ENCODE results near the gene IL1RAP.

Gene IL1RAP

DNA sequence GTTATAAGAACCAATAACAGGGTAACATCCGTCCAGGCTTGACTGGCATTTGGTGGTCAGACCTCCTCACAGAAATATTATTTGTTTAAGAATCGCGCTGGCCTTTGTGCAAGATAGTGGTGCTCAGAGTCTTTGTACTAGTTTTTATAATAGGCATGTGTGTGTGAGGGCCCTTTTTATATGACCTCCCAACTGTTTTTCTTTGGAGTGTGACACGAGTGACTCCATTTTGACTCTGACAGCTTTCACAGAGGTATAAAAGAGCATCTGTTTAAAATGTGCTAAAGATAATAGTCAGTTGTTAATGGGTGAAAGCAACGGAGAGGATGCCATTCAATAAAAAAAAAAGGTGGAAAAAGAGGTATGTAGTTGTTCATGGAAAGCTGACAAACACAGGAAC, 110.4 kb downstream of the IL1RAP start:
- 46 to 65% methylated on average over 4 of the region's 5 CpGs for WGBS, 2 experiments (ENCODE audit: insufficient coverage in 2 of 2)
- no peaks in the 10 kb centered on the region for H3K4me1 ChIP-seq (ENCODE audit: control insufficient read depth, insufficient read depth, low read length, poor library complexity, severe bottlenecking)
- no peak overlapping the region for H3K27ac ChIP-seq (ENCODE audit: low read depth, low read length, severe bottlenecking)

DNA sequence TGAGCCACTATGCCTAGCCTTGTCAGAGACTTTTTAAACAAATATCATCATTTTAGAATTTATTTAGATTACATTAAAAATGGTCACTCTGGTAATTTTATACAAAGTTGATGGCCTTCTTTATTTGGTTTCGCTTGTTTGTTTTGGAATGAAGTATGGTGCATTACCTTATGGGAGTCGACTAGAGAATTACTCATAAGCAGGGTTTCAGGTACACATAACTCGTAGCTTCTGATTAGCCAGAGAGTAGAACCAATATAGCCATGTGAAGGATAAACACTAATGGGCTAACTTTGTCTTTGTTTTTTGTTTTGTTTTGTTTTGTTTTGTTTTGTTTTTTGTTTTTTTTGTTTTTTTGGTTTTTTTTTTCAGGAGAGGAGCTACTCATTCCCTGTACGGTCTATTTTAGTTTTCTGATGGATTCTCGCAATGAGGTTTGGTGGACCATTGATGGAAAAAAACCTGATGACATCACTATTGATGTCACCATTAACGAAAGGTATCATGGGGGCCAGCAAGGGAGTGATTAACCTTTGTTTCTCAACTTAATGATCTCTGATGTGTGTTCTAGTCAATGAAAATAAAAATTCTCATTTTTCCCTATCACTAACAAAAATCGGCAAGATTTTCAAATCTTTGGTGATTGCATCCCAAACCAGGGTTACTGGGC, 113.2 kb downstream of the IL1RAP start:
- no peak overlapping the region for H3K27ac ChIP-seq (ENCODE audit: low read depth, low read length, severe bottlenecking)
- no peak overlapping the region for H3K4me3 ChIP-seq (ENCODE audit: extremely low read depth, insufficient read depth, low read length, poor library complexity, severe bottlenecking)
- WGBS, 2 experiments (ENCODE audit: insufficient coverage in 2 of 2): 68 to 93% methylated on average over 3 to 5 of the region's 7 CpGs

More for the DNA sequence above, 110.4 kb downstream of the IL1RAP start:
- Histone ChIP-seq H3K9me3 (ENCODE audit: control insufficient read depth, low read length) (no peaks in the 10 kb centered on the region), H3K36me3 (ENCODE audit: control insufficient read depth, insufficient read depth, low read length) (no peaks in the 10 kb centered on the region), H3K4me3 (ENCODE audit: extremely low read depth, insufficient read depth, low read length, poor library complexity, severe bottlenecking) (no peak overlapping the region)

DNA sequence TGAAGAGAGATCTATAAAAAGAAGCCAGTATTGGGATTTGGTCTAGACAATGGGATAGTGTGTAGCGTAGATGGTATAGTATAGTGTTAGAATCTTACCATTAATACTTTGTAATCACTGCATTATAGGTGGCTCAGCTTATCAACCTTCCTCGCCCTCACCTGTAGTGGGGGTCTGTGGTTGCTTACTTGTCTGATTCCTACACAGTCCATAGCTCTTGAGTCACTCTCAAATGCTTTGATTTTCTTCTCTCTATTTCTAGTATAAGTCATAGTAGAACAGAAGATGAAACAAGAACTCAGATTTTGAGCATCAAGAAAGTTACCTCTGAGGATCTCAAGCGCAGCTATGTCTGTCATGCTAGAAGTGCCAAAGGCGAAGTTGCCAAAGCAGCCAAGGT, 115.2 kb downstream of the IL1RAP start:
- Histone ChIP-seq H3K4me1 (ENCODE audit: control insufficient read depth, insufficient read depth, low read length, poor library complexity, severe bottlenecking) (no peaks in the 10 kb centered on the region), H3K4me3 (ENCODE audit: extremely low read depth, insufficient read depth, low read length, poor library complexity, severe bottlenecking) (no peak overlapping the region), H3K9me3 (ENCODE audit: control insufficient read depth, low read length) (no peaks in the 10 kb centered on the region), H3K27ac (ENCODE audit: low read depth, low read length, severe bottlenecking) (no peak overlapping the region), H3K36me3 (ENCODE audit: control insufficient read depth, insufficient read depth, low read length) (no peaks in the 10 kb centered on the region)
- WGBS, 2 experiments (ENCODE audit: insufficient coverage in 2 of 2): 94 to 100% methylated on average over 2 of the region's 4 CpGs

More for the DNA sequence above, 113.2 kb downstream of the IL1RAP start:
- Histone ChIP-seq H3K36me3 (ENCODE audit: control insufficient read depth, insufficient read depth, low read length) (no peaks in the 10 kb centered on the region), H3K4me1 (ENCODE audit: control insufficient read depth, insufficient read depth, low read length, poor library complexity, severe bottlenecking) (no peaks in the 10 kb centered on the region), H3K9me3 (ENCODE audit: control insufficient read depth, low read length) (no peaks in the 10 kb centered on the region)

DNA sequence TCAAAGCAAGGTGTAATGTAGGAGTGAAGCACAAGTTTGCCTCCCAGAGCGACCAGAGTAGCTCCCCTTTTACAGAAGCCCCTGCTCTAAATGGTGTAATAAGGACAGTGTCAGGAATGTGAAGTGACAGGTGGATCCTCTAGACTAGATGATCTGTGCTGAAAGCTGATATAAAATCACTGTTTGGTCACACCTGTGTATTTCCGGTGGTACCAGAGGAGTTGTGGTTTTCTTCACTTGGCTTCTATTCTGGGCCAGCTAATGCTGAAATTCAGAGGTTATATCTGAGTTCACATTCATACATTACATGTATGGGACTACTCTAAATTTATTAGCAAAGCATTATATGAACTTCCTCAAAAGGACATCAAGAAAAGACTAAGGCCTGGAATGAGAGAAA, 117.4 kb downstream of the IL1RAP start:
- Histone ChIP-seq H3K9me3 (ENCODE audit: control insufficient read depth, low read length) (no peaks in the 10 kb centered on the region), H3K4me1 (ENCODE audit: control insufficient read depth, insufficient read depth, low read length, poor library complexity, severe bottlenecking) (no peaks in the 10 kb centered on the region), H3K4me3 (ENCODE audit: extremely low read depth, insufficient read depth, low read length, poor library complexity, severe bottlenecking) (no peak overlapping the region), H3K36me3 (ENCODE audit: control insufficient read depth, insufficient read depth, low read length) (no peaks in the 10 kb centered on the region), H3K27ac (ENCODE audit: low read depth, low read length, severe bottlenecking) (no peak overlapping the region)
- no CpG with 5 or more reads among the region's 2 CpGs for WGBS, 2 experiments (ENCODE audit: insufficient coverage in 2 of 2)

DNA sequence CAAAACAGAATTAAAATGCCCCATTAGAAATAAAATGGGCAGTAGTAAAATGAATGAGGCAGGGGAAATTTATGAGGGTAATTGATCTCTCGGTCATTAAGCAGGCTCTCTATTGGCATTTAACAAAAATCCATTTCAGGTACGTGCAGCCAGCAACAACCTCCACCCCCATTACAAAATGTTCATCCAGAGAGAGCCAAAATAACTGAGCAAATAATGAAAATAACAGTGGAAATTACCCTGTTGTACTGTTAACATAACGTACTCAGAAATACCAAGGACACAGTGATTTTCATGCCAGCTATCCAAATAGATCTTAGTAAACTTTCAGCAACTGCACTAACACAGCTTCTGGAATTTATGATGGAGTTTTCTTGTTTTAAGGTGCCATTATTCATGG, 127.7 kb downstream of the IL1RAP start:
- Histone ChIP-seq H3K36me3 (ENCODE audit: control insufficient read depth, insufficient read depth, low read length) (no peaks in the 10 kb centered on the region), H3K4me3 (ENCODE audit: extremely low read depth, insufficient read depth, low read length, poor library complexity, severe bottlenecking) (no peak overlapping the region), H3K9me3 (ENCODE audit: control insufficient read depth, low read length) (no peaks in the 10 kb centered on the region), H3K27ac (ENCODE audit: low read depth, low read length, severe bottlenecking) (no peak overlapping the region), H3K4me1 (ENCODE audit: control insufficient read depth, insufficient read depth, low read length, poor library complexity, severe bottlenecking) (no peaks in the 10 kb centered on the region)
- no CpG with 5 or more reads among the region's 3 CpGs for WGBS, 2 experiments (ENCODE audit: insufficient coverage in 2 of 2)

DNA sequence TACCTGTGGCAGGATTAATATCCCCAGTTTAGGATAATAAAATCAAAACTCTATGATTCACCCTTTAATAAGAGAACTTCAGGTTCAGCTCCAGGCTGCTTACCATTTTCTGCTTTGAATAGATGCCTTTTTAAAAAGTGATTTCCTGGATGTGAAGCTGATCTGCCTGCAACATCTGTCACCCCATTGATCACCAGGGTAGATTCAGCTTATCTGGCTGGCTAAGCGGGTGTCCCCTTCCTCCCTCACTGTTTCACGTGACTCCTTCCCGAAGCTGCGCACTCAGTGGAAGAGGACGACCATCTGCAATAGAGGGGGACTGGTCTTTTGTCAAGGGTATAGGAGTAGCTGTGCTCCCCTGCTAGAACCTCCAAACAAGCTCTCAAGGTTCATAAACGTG, 128.1 kb downstream of the IL1RAP start:
- Histone ChIP-seq H3K36me3 (ENCODE audit: control insufficient read depth, insufficient read depth, low read length) (no peaks in the 10 kb centered on the region), H3K4me3 (ENCODE audit: extremely low read depth, insufficient read depth, low read length, poor library complexity, severe bottlenecking) (no peak overlapping the region), H3K4me1 (ENCODE audit: control insufficient read depth, insufficient read depth, low read length, poor library complexity, severe bottlenecking) (no peaks in the 10 kb centered on the region), H3K27ac (ENCODE audit: low read depth, low read length, severe bottlenecking) (no peak overlapping the region), H3K9me3 (ENCODE audit: control insufficient read depth, low read length) (no peaks in the 10 kb centered on the region)
- WGBS, 2 experiments (ENCODE audit: insufficient coverage in 2 of 2): 93 to 100% methylated on average over 2 of the region's 6 CpGs

DNA sequence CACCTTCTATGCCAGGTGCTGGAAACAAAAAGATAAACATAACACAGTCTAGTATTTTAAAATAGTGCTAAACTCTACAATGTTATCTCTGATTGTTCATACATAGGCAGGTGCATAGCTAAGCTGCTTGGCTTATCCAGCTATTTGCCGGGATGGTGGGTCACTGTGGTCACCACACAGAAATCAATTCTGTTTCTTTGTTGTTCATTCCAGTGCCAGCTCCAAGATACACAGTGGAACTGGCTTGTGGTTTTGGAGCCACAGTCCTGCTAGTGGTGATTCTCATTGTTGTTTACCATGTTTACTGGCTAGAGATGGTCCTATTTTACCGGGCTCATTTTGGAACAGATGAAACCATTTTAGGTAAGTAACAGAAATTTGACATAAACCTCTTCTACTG, 130.2 kb downstream of the IL1RAP start:
- Histone ChIP-seq H3K9me3 (ENCODE audit: control insufficient read depth, low read length) (no peaks in the 10 kb centered on the region), H3K36me3 (ENCODE audit: control insufficient read depth, insufficient read depth, low read length) (no peaks in the 10 kb centered on the region), H3K4me3 (ENCODE audit: extremely low read depth, insufficient read depth, low read length, poor library complexity, severe bottlenecking) (no peak overlapping the region), H3K4me1 (ENCODE audit: control insufficient read depth, insufficient read depth, low read length, poor library complexity, severe bottlenecking) (no peaks in the 10 kb centered on the region), H3K27ac (ENCODE audit: low read depth, low read length, severe bottlenecking) (no peak overlapping the region)
- WGBS, 2 experiments (ENCODE audit: insufficient coverage in 2 of 2): 100% methylated on average over 1 of the region's 2 CpGs

DNA sequence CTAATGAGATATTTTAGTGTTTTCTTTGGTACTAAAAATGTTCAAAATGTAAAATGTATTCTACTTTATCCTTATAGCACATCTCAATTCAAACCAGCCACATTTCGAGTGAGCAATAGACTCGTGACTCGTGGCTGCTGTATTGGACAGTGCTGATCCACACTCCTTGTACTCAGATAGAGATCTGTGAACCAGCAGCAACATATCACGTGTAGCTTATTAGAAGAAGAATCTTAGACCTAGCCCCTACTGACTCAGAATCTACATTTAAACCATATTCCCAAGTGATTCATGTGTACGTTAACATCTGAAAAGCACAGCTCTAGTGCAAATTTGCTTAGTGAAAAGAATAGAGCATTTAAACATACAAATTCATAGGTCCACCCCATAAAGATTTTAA, 130.9 kb downstream of the IL1RAP start:
- Histone ChIP-seq H3K27ac (ENCODE audit: low read depth, low read length, severe bottlenecking) (no peak overlapping the region), H3K9me3 (ENCODE audit: control insufficient read depth, low read length) (no peaks in the 10 kb centered on the region), H3K4me3 (ENCODE audit: extremely low read depth, insufficient read depth, low read length, poor library complexity, severe bottlenecking) (no peak overlapping the region), H3K36me3 (ENCODE audit: control insufficient read depth, insufficient read depth, low read length) (no peaks in the 10 kb centered on the region), H3K4me1 (ENCODE audit: control insufficient read depth, insufficient read depth, low read length, poor library complexity, severe bottlenecking) (no peaks in the 10 kb centered on the region)
- WGBS, 2 experiments (ENCODE audit: insufficient coverage in 2 of 2): 78 to 79% methylated on average over 3 to 4 of the region's 5 CpGs

DNA sequence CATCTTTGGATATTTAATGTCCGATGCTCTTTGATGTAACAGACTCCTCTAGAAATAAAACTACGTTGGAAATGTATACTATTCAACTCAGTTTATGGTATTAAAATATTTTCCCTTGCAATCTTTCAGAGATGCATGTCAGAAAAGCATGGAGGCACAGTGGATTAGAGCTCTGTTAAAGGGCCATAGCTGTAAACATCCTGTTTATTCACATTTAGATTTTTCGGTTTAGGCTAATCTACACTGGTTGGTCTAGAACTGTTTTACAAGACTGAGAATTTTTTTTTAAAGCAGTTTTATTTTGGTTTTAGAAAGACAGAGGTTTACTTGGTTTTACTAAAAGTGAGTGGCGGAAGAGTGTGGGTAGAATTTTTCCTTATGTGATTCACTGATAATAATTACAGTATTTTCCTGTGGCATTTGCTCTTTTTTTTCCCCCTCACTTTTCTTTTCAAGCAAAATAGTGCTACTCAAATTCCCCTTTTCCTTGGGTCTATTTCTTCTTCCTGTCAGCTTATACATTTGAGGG, 132.1 kb downstream of the IL1RAP start:
- H3K36me3 ChIP-seq (ENCODE audit: control insufficient read depth, insufficient read depth, low read length): no peaks in the 10 kb centered on the region
- no peaks in the 10 kb centered on the region for H3K9me3 ChIP-seq (ENCODE audit: control insufficient read depth, low read length)
- no peak overlapping the region for H3K27ac ChIP-seq (ENCODE audit: low read depth, low read length, severe bottlenecking)
- H3K4me3 ChIP-seq (ENCODE audit: extremely low read depth, insufficient read depth, low read length, poor library complexity, severe bottlenecking): no peak overlapping the region
- H3K4me1 ChIP-seq (ENCODE audit: control insufficient read depth, insufficient read depth, low read length, poor library complexity, severe bottlenecking): no peaks in the 10 kb centered on the region
- WGBS, 2 experiments (ENCODE audit: insufficient coverage in 2 of 2): 67% methylated on average over 1 of the region's 4 CpGs; no CpG with 5 or more reads in 1 of the 2 experiments

DNA sequence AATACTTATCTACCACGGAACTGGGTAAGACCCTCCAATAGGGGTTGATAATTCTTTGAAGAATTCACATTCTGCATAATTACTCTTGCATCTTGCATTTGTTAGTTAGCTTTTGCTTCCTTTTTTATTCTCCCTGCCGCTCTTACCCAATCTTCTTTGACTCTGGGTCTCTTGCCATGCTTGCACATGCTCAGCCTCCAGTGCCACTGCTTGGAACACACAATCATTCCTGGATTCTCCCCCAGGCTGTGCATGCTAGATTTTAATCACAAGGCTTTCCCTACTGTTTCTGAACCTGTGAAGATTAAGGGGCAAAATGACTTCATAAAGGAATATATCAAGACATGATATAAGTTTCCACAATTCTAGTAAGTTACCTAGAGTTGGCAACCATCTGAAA, 133.1 kb downstream of the IL1RAP start:
- Histone ChIP-seq H3K9me3 (ENCODE audit: control insufficient read depth, low read length) (no peaks in the 10 kb centered on the region), H3K36me3 (ENCODE audit: control insufficient read depth, insufficient read depth, low read length) (no peaks in the 10 kb centered on the region), H3K4me1 (ENCODE audit: control insufficient read depth, insufficient read depth, low read length, poor library complexity, severe bottlenecking) (no peaks in the 10 kb centered on the region), H3K4me3 (ENCODE audit: extremely low read depth, insufficient read depth, low read length, poor library complexity, severe bottlenecking) (no peak overlapping the region), H3K27ac (ENCODE audit: low read depth, low read length, severe bottlenecking) (no peak overlapping the region)
- WGBS, 2 experiments (ENCODE audit: insufficient coverage in 2 of 2): 90 to 92% methylated on average over 1 of the region's 2 CpGs

DNA sequence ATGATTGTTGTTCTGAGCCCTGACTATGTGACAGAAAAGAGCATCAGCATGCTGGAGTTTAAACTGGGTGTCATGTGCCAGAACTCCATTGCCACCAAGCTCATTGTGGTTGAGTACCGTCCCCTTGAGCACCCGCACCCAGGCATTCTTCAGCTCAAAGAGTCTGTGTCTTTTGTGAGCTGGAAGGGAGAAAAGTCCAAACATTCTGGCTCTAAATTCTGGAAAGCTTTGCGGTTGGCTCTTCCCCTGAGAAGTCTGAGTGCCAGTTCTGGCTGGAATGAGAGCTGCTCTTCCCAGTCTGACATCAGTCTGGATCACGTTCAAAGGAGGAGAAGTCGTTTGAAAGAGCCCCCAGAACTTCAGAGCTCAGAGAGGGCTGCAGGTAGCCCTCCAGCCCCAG, 142.0 kb downstream of the IL1RAP start:
- Histone ChIP-seq H3K36me3 (ENCODE audit: control insufficient read depth, insufficient read depth, low read length) (no peaks in the 10 kb centered on the region), H3K9me3 (ENCODE audit: control insufficient read depth, low read length) (no peaks in the 10 kb centered on the region), H3K4me3 (ENCODE audit: extremely low read depth, insufficient read depth, low read length, poor library complexity, severe bottlenecking) (no peak overlapping the region), H3K27ac (ENCODE audit: low read depth, low read length, severe bottlenecking) (no peak overlapping the region), H3K4me1 (ENCODE audit: control insufficient read depth, insufficient read depth, low read length, poor library complexity, severe bottlenecking) (no peaks in the 10 kb centered on the region)
- WGBS, 2 experiments (ENCODE audit: insufficient coverage in 2 of 2): 93 to 96% methylated on average over 5 of the region's 5 CpGs

Data from mesodermal cell (in vitro differentiated cells).